ENCODE results near the gene TTC13.

TTC13 gene

GRCh38 chr1:230948903-230949302, 29.8 kb downstream of the TTC13 start:
- peak overlapping the region; percentile 68 for H3K27ac Mint-ChIP-seq
- peaks cover 0 to 1% of the 10 kb centered on the region in 2 donors for H3K9me3 Mint-ChIP-seq
- H3K4me3 Mint-ChIP-seq = peak overlapping the region; percentile 11 to 79

GRCh38 chr1:230948301-230948700, 30.4 kb downstream of the TTC13 start:
- peaks cover 0 to 1% of the 10 kb centered on the region in 2 donors for H3K9me3 Mint-ChIP-seq
- H3K27me3 Mint-ChIP-seq = no peaks in the 10 kb centered on the region
- DNase-seq (no peak), ATAC-seq (replicated peaks) (peak; percentile 95 to 96)
- H3K4me3 Mint-ChIP-seq = peak overlapping the region in 1 of 2 donors; percentile 79
- peaks cover 41 to 43% of the 10 kb centered on the region in 2 donors for H3K36me3 Mint-ChIP-seq
- H3K27ac Mint-ChIP-seq = peak overlapping the region; percentile 68
- peaks cover 17 to 47% of the 10 kb centered on the region in 2 donors for H3K4me1 Mint-ChIP-seq

More at GRCh38 chr1:230948903-230949302, 29.8 kb downstream of the TTC13 start:
- Mint-ChIP-seq H3K27me3 (no peaks in the 10 kb centered on the region), H3K36me3 (peaks cover 41 to 43% of the 10 kb centered on the region in 2 donors), H3K4me1 (peaks cover 17 to 49% of the 10 kb centered on the region in 2 donors)
- DNase-seq (no peak), ATAC-seq (replicated peaks) (no peak)

GRCh38 chr1:230943048-230943593, 35.5 kb downstream of the TTC13 start:
- DNase-seq (no peak), ATAC-seq (replicated peaks) (no peak)
- no peak overlapping the region for H3K27ac Mint-ChIP-seq
- H3K36me3 Mint-ChIP-seq = peaks cover 43 to 45% of the 10 kb centered on the region in 2 donors
- peaks cover 0 to 1% of the 10 kb centered on the region in 2 donors for H3K9me3 Mint-ChIP-seq
- H3K4me3 Mint-ChIP-seq = no peak overlapping the region
- no peaks in the 10 kb centered on the region for H3K27me3 Mint-ChIP-seq
- peaks cover 12 to 24% of the 10 kb centered on the region in 2 donors for H3K4me1 Mint-ChIP-seq

GRCh38 chr1:230940848-230941247, 37.8 kb downstream of the TTC13 start:
- no peak for DNase-seq

GRCh38 chr1:230939806-230940489, 38.7 kb downstream of the TTC13 start:
- peaks cover 34 to 50% of the 10 kb centered on the region in 2 donors for H3K36me3 Mint-ChIP-seq
- no peak overlapping the region for H3K4me3 Mint-ChIP-seq
- peaks cover 6 to 15% of the 10 kb centered on the region in 2 donors for H3K4me1 Mint-ChIP-seq
- DNase-seq (no peak), ATAC-seq (replicated peaks) (no peak)
- no peaks in the 10 kb centered on the region for H3K9me3 Mint-ChIP-seq
- no peaks in the 10 kb centered on the region for H3K27me3 Mint-ChIP-seq
- H3K27ac Mint-ChIP-seq = no peak overlapping the region

More at GRCh38 chr1:230940848-230941247, 37.8 kb downstream of the TTC13 start:
- no peak for ATAC-seq (replicated peaks)
- Mint-ChIP-seq H3K9me3 (no peaks in the 10 kb centered on the region), H3K27ac (no peak overlapping the region), H3K27me3 (no peaks in the 10 kb centered on the region), H3K4me1 (peaks cover 6 to 10% of the 10 kb centered on the region in 2 donors), H3K4me3 (no peak overlapping the region), H3K36me3 (peaks cover 35 to 47% of the 10 kb centered on the region in 2 donors)

GRCh38 chr1:230938924-230939368, 39.7 kb downstream of the TTC13 start:
- Mint-ChIP-seq H3K9me3 (no peaks in the 10 kb centered on the region), H3K27me3 (no peaks in the 10 kb centered on the region), H3K4me1 (peaks cover 6 to 15% of the 10 kb centered on the region in 2 donors), H3K36me3 (peaks cover 34 to 46% of the 10 kb centered on the region in 2 donors), H3K4me3 (no peak overlapping the region), H3K27ac (no peak overlapping the region)
- ATAC-seq (replicated peaks) (no peak), DNase-seq (no peak)

- Mint-ChIP-seq H3K27me3 (no peaks in the 10 kb centered on the region), H3K36me3 (peaks cover 35 to 54% of the 10 kb centered on the region in 2 donors), H3K9me3 (no peaks in the 10 kb centered on the region), H3K27ac (no peak overlapping the region), H3K4me3 (no peak overlapping the region), H3K4me1 (peaks cover 3 to 15% of the 10 kb centered on the region in 2 donors)
- no peak for ATAC-seq (replicated peaks)
- DNase-seq = no peak
These were observed 41.3 kb downstream of the TTC13 start for GRCh38 chr1:230937371-230937770.

- Mint-ChIP-seq H3K27ac (no peak overlapping the region), H3K27me3 (no peaks in the 10 kb centered on the region)
These were observed 42.2 kb downstream of the TTC13 start for GRCh38 chr1:230936475-230936874.

GRCh38 chr1:230935852-230936251, 42.8 kb downstream of the TTC13 start:
- no peak overlapping the region for H3K27ac Mint-ChIP-seq
- no peaks in the 10 kb centered on the region for H3K27me3 Mint-ChIP-seq
- H3K4me3 Mint-ChIP-seq = no peak overlapping the region
- ATAC-seq (replicated peaks) (no peak), DNase-seq (no peak)
- peaks cover 32 to 54% of the 10 kb centered on the region in 2 donors for H3K36me3 Mint-ChIP-seq
- H3K4me1 Mint-ChIP-seq = peaks cover 3 to 15% of the 10 kb centered on the region in 2 donors
- H3K9me3 Mint-ChIP-seq = no peaks in the 10 kb centered on the region

More at GRCh38 chr1:230936475-230936874, 42.2 kb downstream of the TTC13 start:
- no peak overlapping the region for H3K4me3 Mint-ChIP-seq
- ATAC-seq (replicated peaks) (no peak), DNase-seq (no peak)
- H3K9me3 Mint-ChIP-seq = no peaks in the 10 kb centered on the region
- H3K4me1 Mint-ChIP-seq = peaks cover 3 to 15% of the 10 kb centered on the region in 2 donors
- peaks cover 33 to 55% of the 10 kb centered on the region in 2 donors for H3K36me3 Mint-ChIP-seq

- H3K4me3 Mint-ChIP-seq = no peak overlapping the region
- no peaks in the 10 kb centered on the region for H3K27me3 Mint-ChIP-seq
- peaks cover 0 to 5% of the 10 kb centered on the region in 2 donors for H3K4me1 Mint-ChIP-seq
- H3K27ac Mint-ChIP-seq = no peak overlapping the region
- ATAC-seq (replicated peaks) (no peak), DNase-seq (no peak)
- H3K9me3 Mint-ChIP-seq = no peaks in the 10 kb centered on the region
- H3K36me3 Mint-ChIP-seq = peaks cover 28 to 49% of the 10 kb centered on the region in 2 donors
These were observed 47.7 kb downstream of the TTC13 start for GRCh38 chr1:230930986-230931385.

GRCh38 chr1:230926182-230926581, 52.5 kb downstream of the TTC13 start:
- Mint-ChIP-seq H3K27me3 (no peaks in the 10 kb centered on the region), H3K4me1 (no peaks in the 10 kb centered on the region), H3K36me3 (peaks cover 37 to 47% of the 10 kb centered on the region in 2 donors), H3K9me3 (no peaks in the 10 kb centered on the region), H3K4me3 (no peak overlapping the region), H3K27ac (no peak overlapping the region)
- DNase-seq = no peak
- ATAC-seq (replicated peaks) = no peak

GRCh38 chr1:230925608-230926007, 53.1 kb downstream of the TTC13 start:
- no peaks in the 10 kb centered on the region for H3K27me3 Mint-ChIP-seq
- H3K4me1 Mint-ChIP-seq = no peaks in the 10 kb centered on the region
- H3K27ac Mint-ChIP-seq = no peak overlapping the region
- H3K9me3 Mint-ChIP-seq = no peaks in the 10 kb centered on the region
- H3K4me3 Mint-ChIP-seq = no peak overlapping the region
- DNase-seq (no peak), ATAC-seq (replicated peaks) (no peak)
- H3K36me3 Mint-ChIP-seq = peaks cover 37 to 47% of the 10 kb centered on the region in 2 donors

GRCh38 chr1:230923176-230923575, 55.5 kb downstream of the TTC13 start:
- Mint-ChIP-seq H3K27me3 (no peaks in the 10 kb centered on the region), H3K27ac (no peak overlapping the region), H3K36me3 (peaks cover 39 to 51% of the 10 kb centered on the region in 2 donors), H3K4me1 (peaks cover 1% of the 10 kb centered on the region in 2 donors), H3K9me3 (no peaks in the 10 kb centered on the region), H3K4me3 (no peak overlapping the region)
- ATAC-seq (replicated peaks) = no peak
- no peak for DNase-seq

GRCh38 chr1:230922620-230923019, 56.0 kb downstream of the TTC13 start:
- ATAC-seq (replicated peaks) (no peak), DNase-seq (no peak)
- H3K36me3 Mint-ChIP-seq = peaks cover 35 to 48% of the 10 kb centered on the region in 2 donors
- no peak overlapping the region for H3K4me3 Mint-ChIP-seq
- H3K27me3 Mint-ChIP-seq = no peaks in the 10 kb centered on the region
- H3K9me3 Mint-ChIP-seq = no peaks in the 10 kb centered on the region
- peaks cover 1 to 7% of the 10 kb centered on the region in 2 donors for H3K4me1 Mint-ChIP-seq
- H3K27ac Mint-ChIP-seq = peak overlapping the region; percentile 70

- no peaks in the 10 kb centered on the region for H3K27me3 Mint-ChIP-seq
- H3K36me3 Mint-ChIP-seq = peaks cover 47 to 48% of the 10 kb centered on the region in 2 donors
- H3K27ac Mint-ChIP-seq = no peak overlapping the region
- ATAC-seq (replicated peaks) (no peak), DNase-seq (no peak)
- H3K4me3 Mint-ChIP-seq = no peak overlapping the region
- H3K9me3 Mint-ChIP-seq = no peaks in the 10 kb centered on the region
- peaks cover 4 to 21% of the 10 kb centered on the region in 2 donors for H3K4me1 Mint-ChIP-seq
These were observed 59.5 kb downstream of the TTC13 start for GRCh38 chr1:230919207-230919606.
